HG03520 (cell line): ENCODE data around the gene RASD1.

Experiments
- ATAC-seq: cut with Tn5 transposase; IDR thresholded peaks from one replicate; pipeline ENCODE4 v1.9.1; 2021; ENCODE audit warnings: mild to moderate bottlenecking, moderate library complexity; ENCODE audit not compliant: unreplicated experiment

RASD1 gene

DNA sequence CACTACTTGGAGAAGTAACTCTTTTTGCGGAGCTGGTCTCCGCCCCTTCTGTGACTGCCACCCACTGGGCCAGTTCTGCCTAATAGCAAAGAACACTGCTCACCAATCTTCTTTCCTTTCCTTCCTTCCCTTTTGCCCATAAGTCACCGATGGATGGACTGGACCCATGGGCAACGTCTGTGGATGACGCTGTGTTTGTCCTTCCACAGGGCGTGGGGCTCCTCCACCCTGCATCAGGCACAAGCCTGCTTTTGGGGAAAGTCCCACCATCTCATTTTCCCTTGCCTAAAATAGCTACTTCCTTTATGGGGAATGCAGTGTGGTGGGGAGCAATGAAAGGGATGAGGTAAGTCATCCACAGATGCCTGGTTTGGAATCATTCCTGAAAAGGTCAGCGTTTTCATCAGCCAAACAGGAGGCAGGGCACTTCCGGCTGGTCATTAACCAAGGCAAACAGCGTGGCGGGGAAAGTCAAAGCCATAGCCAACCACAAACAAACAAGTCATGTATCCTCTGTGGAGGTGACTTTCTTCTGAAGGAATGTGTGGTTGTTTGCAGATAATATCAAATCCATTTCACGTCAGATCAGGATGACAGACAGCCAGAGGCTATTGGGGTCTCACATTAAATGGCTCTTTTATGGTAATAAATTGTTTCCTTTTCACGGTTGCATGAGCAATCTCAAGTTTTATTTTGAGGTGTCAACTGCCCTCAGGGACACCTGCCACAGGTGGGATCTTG lies 50.1 kb downstream of the RASD1 start:
- no peak for ATAC-seq

DNA sequence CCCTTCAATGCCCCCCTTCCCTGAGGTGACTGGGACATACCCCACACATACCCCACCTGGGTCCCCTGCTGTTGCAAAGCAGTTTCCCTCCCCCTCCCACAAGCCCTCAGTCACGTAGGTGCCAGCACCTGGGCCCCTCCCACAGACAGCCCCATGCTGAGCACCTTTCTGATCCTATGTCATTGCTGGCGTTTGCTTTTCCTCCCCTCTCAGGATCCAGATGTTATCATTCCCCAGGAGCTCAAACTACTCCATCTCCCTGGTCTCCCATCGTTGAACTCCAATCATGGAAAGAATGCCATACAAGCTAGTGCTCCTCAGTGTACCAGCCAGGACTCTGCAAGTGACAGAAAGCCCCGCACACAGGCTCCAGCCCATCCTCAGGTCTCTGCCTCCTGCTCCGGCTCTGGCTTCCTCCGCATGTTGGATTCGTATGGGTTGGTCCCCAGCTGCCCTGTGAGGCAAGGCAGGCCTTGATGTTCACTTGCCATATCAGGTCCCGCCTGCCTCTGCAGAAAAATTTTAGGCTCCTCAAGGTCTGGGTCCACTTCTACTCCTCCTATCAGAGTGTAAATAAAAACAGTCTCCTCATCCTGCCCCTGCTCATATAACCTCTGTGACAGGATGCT lies 50.8 kb downstream of the RASD1 start:
- ATAC-seq: no peak
